ENCODE measurements around the gene EFNA5. TPM values are rescaled to one million over a fixed set of nuclear protein-coding genes. Genes with fewer than 3 reads are reported as not detected.
"Not testable (repeated sequence)": the region's sequence is repeated elsewhere in the genome, so short reads cannot be mapped to it uniquely, and the experiment has no call there.

The EFNA5 gene
- total and polyA plus RNA-seq, 2 experiments from 2014 or later = 7.5 to 10.1 TPM

- TF ChIP-seq POLR2AphosphoS5 (IDR thresholded peaks at IDR 0.05; ENCODE audit: low read depth) = no peak
- TF ChIP-seq REST (IDR thresholded peaks at IDR 0.05; ENCODE audit: unreplicated experiment) = no peak
Measured at GRCh38 chr5:107436201-107436600, 234.5 kb downstream of the EFNA5 start (continued).

GRCh38 chr5:107435061-107435460 is 235.7 kb downstream of the EFNA5 start:
- no peak for ATAC-seq
- H3F3A ChIP-seq (replicated peaks; ENCODE audit: low read depth) = no peaks in the 10 kb centered on the region
- no peaks in the 10 kb centered on the region for H3K4me1 ChIP-seq (ENCODE audit: insufficient read depth)
- no peaks in the 10 kb centered on the region for H3K27me3 ChIP-seq (ENCODE audit: insufficient read depth)
- no peak overlapping the region for H3K4me2 ChIP-seq
- no peak overlapping the region for H3K4me3 ChIP-seq
- no peaks in the 10 kb centered on the region for H3K36me3 ChIP-seq (ENCODE audit: insufficient read depth)
- H3K27ac ChIP-seq (ENCODE audit: low read depth) = no peak overlapping the region
- Mint-ChIP-seq H3K36me3 (ENCODE audit: low read depth) (peaks cover 4% of the 10 kb centered on the region; the same call in 1 of the 3 replicates), H3K4me1 (peaks cover 6% of the 10 kb centered on the region; the same call in 1 of the 3 replicates), H3K27ac (no peak overlapping the region), H3K9me3 (no peaks in the 10 kb centered on the region), H3K27me3 (ENCODE audit: insufficient read depth, low read depth, poor library complexity) (no peaks in the 10 kb centered on the region), H3K4me3 (no peak overlapping the region)
- no peaks in the 10 kb centered on the region for H3K79me2 ChIP-seq (replicated peaks; ENCODE audit: insufficient read depth)
- H3K9me2 ChIP-seq (ENCODE audit: insufficient read depth) = no peaks in the 10 kb centered on the region
- DNase-seq (ENCODE audit: low spot score) = no peak
- H2AFZ ChIP-seq = no peak overlapping the region
- no peaks in the 10 kb centered on the region for H4K20me1 ChIP-seq (replicated peaks; ENCODE audit: insufficient read depth)
- TF ChIP-seq ETS1 (IDR thresholded peaks at IDR 0.05) (no peak), REST (IDR thresholded peaks at IDR 0.05; ENCODE audit: unreplicated experiment) (no peak), CREB1 (CRISPR knock-in tag; IDR thresholded peaks at IDR 0.05; ENCODE audit: low read depth) (no peak), NANOG (IDR thresholded peaks at IDR 0.05; ENCODE audit: borderline replicate concordance) (no peak), EZH2 (IDR thresholded peaks at IDR 0.05; ENCODE audit: low read depth, unreplicated experiment) (no peak)

GRCh38 chr5:107433646-107434045 is 237.1 kb downstream of the EFNA5 start:
- H3F3A ChIP-seq (replicated peaks; ENCODE audit: low read depth); H3K36me3 Mint-ChIP-seq (ENCODE audit: low read depth); H3K9me3 Mint-ChIP-seq; H3K4me3 Mint-ChIP-seq; H4K20me1 ChIP-seq (replicated peaks; ENCODE audit: insufficient read depth); H3K36me3 ChIP-seq (ENCODE audit: insufficient read depth); H3K4me3 ChIP-seq; H3K79me2 ChIP-seq (replicated peaks; ENCODE audit: insufficient read depth); H3K27me3 Mint-ChIP-seq (ENCODE audit: insufficient read depth, low read depth, poor library complexity); H3K4me2 ChIP-seq; H3K27ac ChIP-seq (ENCODE audit: low read depth); H3K4me1 ChIP-seq (ENCODE audit: insufficient read depth); ATAC-seq; H3K9me2 ChIP-seq (ENCODE audit: insufficient read depth); H3K27ac Mint-ChIP-seq; H3K27me3 ChIP-seq (ENCODE audit: insufficient read depth); DNase-seq (ENCODE audit: low spot score); H3K4me1 Mint-ChIP-seq; H2AFZ ChIP-seq: not testable (repeated sequence)
